ENCODE results near the gene CACNA2D3.

GRCh38 chr3:54511766-54512365 is 389.5 kb downstream of the CACNA2D3 start:
- TF ChIP-seq POLR2AphosphoS5 (IDR thresholded peaks at IDR 0.05; ENCODE audit: borderline replicate concordance, low read depth, low read length) (no peak), EZH2 (IDR thresholded peaks at IDR 0.05) (no peak)
